Measurements from ENCODE around the gene SLC25A36. TPM values are rescaled to one million over a fixed set of nuclear protein-coding genes. Genes with fewer than 3 reads are reported as not detected.

Gene SLC25A36
- total and polyA plus RNA-seq, 2 of the 4 experiments (the other 2 are of a cell fraction) = 31.3 to 76.7 TPM

DNA sequence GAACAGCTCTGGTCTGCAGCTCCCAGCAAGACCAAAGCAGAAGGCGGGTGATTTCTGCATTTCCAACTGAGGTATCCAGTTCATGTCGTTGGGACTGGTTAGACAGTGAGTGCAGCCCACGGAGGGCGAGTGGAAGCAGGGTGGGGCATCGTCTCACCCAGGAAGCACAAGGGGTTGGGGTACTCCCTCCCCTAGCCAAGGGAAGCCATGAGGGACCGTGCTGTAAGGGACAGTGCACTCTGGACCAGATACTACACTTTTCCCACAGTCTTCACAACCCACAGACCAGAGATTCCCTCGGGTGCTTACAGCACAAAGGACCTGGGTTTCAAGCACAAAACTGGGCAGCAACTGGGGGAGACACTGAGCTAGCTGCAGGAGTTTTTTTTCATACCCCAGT is 8.5 kb upstream of the SLC25A36 start:
- H2BK120ac ChIP-seq (ENCODE audit: low read depth, low read length) = no peak overlapping the region
- no peak overlapping the region for H3K4me2 ChIP-seq (ENCODE audit: low read depth, low read length)
- DNase-seq (no peak), ATAC-seq (ENCODE audit: low read depth) (no peak)
- no peak overlapping the region for H3K18ac ChIP-seq (ENCODE audit: low read depth, low read length)
- H3K36me3 ChIP-seq (ENCODE audit: control insufficient read depth, insufficient read depth, low read length) = no peaks in the 10 kb centered on the region
- no peak overlapping the region for H3K56ac ChIP-seq (ENCODE audit: extremely low read depth, insufficient read depth, low read length)
- peaks cover 6% of the 10 kb centered on the region for H3K27me3 ChIP-seq (ENCODE audit: control insufficient read depth, insufficient read depth, low read length)
- no peak overlapping the region for H3K27ac ChIP-seq (ENCODE audit: insufficient read depth, low read length)
- BruUV-seq (replicated peaks) = no TSS peak
- WGBS, 2 experiments (ENCODE audit: extremely low coverage in 2 of 2, insufficient read length in 1 of 2) = 43% methylated on average over 2 of the region's 7 CpGs; no CpG with 5 or more reads in 1 of the 2 experiments
- no peak overlapping the region for H4K8ac ChIP-seq (ENCODE audit: low read depth in 2 of 2, low read length in 2 of 2)
- no peaks in the 10 kb centered on the region for H3K9me1 ChIP-seq (ENCODE audit: insufficient read depth, low read length)
- H2AK9ac ChIP-seq (replicated peaks; ENCODE audit: low read depth, low read length, poor library complexity) = no peak overlapping the region
- no peak overlapping the region for H2BK20ac ChIP-seq (ENCODE audit: low read depth, low read length)
- H3K4me3 ChIP-seq (ENCODE audit: insufficient read depth, low read depth, low read length) = no peak overlapping the region
- no peak overlapping the region for H2BK15ac ChIP-seq (ENCODE audit: low read depth, low read length)
- no peak overlapping the region for H3K9ac ChIP-seq (ENCODE audit: low read depth, low read length)
- TF ChIP-seq SMC3 (IDR thresholded peaks at IDR 0.05; ENCODE audit: low read depth, low read length) (no peak), CEBPB (IDR thresholded peaks at IDR 0.05; ENCODE audit: low read depth, low read length) (no peak), MAZ (IDR thresholded peaks at IDR 0.05; ENCODE audit: borderline replicate concordance, low read depth, low read length) (no peak)
- H3K79me1 ChIP-seq (ENCODE audit: low read depth in 1 of 2, low read length in 2 of 2) = no peaks in the 10 kb centered on the region
- H3K14ac ChIP-seq (replicated peaks; ENCODE audit: low read depth, low read length) = no peak overlapping the region
- H4K91ac ChIP-seq (ENCODE audit: insufficient read depth, low read depth, low read length) = no peak overlapping the region
- CTCF ChIA-PET = interaction anchor here (0.5 kb wide), 1 partner anchor 252 kb away, joined by 3 read pairs; no protein-coding TSS in a partner anchor
- H3K9me3 ChIP-seq (ENCODE audit: control insufficient read depth, insufficient read depth, low read length) = no peaks in the 10 kb centered on the region
- no peak overlapping the region for H3K4ac ChIP-seq (ENCODE audit: low read depth, low read length)
- no peaks in the 10 kb centered on the region for H4K20me1 ChIP-seq (ENCODE audit: insufficient read depth, low read length)
- no peak overlapping the region for H4K5ac ChIP-seq (ENCODE audit: low read depth, low read length)
- no peak overlapping the region for H3K23ac ChIP-seq (ENCODE audit: low read depth, low read length)
- in situ Hi-C loops (cut with MboI; ENCODE audit: low sequenced_read_pairs) = no loop called here
- no peak overlapping the region for H2BK5ac ChIP-seq (ENCODE audit: low read depth, low read length, poor library complexity, severe bottlenecking)
- no peaks in the 10 kb centered on the region for H3K4me1 ChIP-seq (ENCODE audit: control insufficient read depth, insufficient read depth, low read length)
- H2AFZ ChIP-seq (replicated peaks; ENCODE audit: low read length, poor library complexity) = no peak overlapping the region
- POLR2A ChIA-PET (ENCODE audit: unreplicated experiment) = no interaction called here
- dilution Hi-C loops (cut with HindIII; ENCODE audit: low sequenced_read_pairs, unreplicated experiment) = no loop called here
- H2AK5ac ChIP-seq (ENCODE audit: low read depth, low read length) = no peak overlapping the region
- intact Hi-C loops (cut with micrococcal nuclease) = no loop called here

All from IMR-90 (cell line).